ENCODE data around the gene PER3. TPM values are rescaled to one million over a fixed set of nuclear protein-coding genes. Genes with fewer than 3 reads are reported as not detected.

PER3 gene
- total and polyA plus RNA-seq, 2 of the 4 experiments (the other 2 are of a cell fraction), result 3.4 to 4.2 TPM

DNA sequence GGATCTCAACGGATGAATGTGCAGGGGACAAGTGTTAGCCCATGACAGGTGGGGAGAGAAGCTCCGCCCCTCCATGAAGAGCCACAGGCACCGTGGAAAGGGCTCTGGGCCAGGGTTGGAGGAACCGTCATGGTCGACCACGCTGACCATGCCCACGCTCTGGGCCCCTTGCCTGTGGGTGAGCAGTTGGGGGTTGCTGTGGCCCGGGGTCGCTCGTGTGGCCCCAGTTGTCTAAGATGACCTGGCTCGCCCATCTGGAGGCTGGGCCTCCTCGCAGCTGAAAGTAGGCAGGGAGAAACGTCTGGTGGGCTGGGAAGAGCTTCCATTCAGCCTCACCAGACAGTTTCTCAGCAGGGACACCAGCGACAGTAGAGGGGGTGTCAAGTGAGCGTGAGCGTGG is 81.9 kb downstream of the PER3 start:
- Histone ChIP-seq H3K9me1 (ENCODE audit: insufficient read depth, low read length) (no peaks in the 10 kb centered on the region), H3K9me3 (ENCODE audit: control insufficient read depth, insufficient read depth, low read length) (peaks cover 7% of the 10 kb centered on the region), H3K9ac (ENCODE audit: low read depth, low read length) (no peak overlapping the region), H3K4me3 (ENCODE audit: insufficient read depth, low read depth, low read length) (no peak overlapping the region), H3K18ac (ENCODE audit: low read depth, low read length) (no peak overlapping the region), H4K8ac (ENCODE audit: low read depth in 2 of 2, low read length in 2 of 2) (no peak overlapping the region), H3K27me3 (ENCODE audit: control insufficient read depth, insufficient read depth, low read length) (peaks cover 4% of the 10 kb centered on the region), H3K4ac (ENCODE audit: low read depth, low read length) (no peak overlapping the region), H3K23ac (ENCODE audit: low read depth, low read length) (no peak overlapping the region), H4K20me1 (ENCODE audit: insufficient read depth, low read length) (no peaks in the 10 kb centered on the region), H2BK5ac (ENCODE audit: low read depth, low read length, poor library complexity, severe bottlenecking) (no peak overlapping the region), H2BK15ac (ENCODE audit: low read depth, low read length) (no peak overlapping the region), H2BK20ac (ENCODE audit: low read depth, low read length) (no peak overlapping the region), H3K27ac (ENCODE audit: insufficient read depth, low read length) (no peak overlapping the region), H3K56ac (ENCODE audit: extremely low read depth, insufficient read depth, low read length) (no peak overlapping the region), H3K36me3 (ENCODE audit: control insufficient read depth, insufficient read depth, low read length) (no peaks in the 10 kb centered on the region), H2AK5ac (ENCODE audit: low read depth, low read length) (no peak overlapping the region), H4K5ac (ENCODE audit: low read depth, low read length) (no peak overlapping the region), H3K79me1 (ENCODE audit: low read depth in 1 of 2, low read length in 2 of 2) (no peaks in the 10 kb centered on the region), H2AK9ac (replicated peaks; ENCODE audit: low read depth, low read length, poor library complexity) (no peak overlapping the region), H2AFZ (replicated peaks; ENCODE audit: low read length, poor library complexity) (no peak overlapping the region), H3K4me1 (ENCODE audit: control insufficient read depth, insufficient read depth, low read length) (no peaks in the 10 kb centered on the region), H3K4me2 (ENCODE audit: low read depth, low read length) (no peak overlapping the region), H4K91ac (ENCODE audit: insufficient read depth, low read depth, low read length) (no peak overlapping the region), H2BK120ac (ENCODE audit: low read depth, low read length) (no peak overlapping the region), H3K14ac (replicated peaks; ENCODE audit: low read depth, low read length) (no peak overlapping the region)
- WGBS, 2 experiments (ENCODE audit: extremely low coverage in 2 of 2, insufficient read length in 1 of 2), result 79% methylated on average over 7 of the region's 16 CpGs; no CpG with 5 or more reads in 1 of the 2 experiments
- no peak for ATAC-seq (ENCODE audit: low read depth)
- no TSS peak for BruUV-seq (replicated peaks)
- in situ Hi-C loops (cut with MboI; ENCODE audit: low sequenced_read_pairs) (no loop called here), dilution Hi-C loops (cut with HindIII; ENCODE audit: low sequenced_read_pairs, unreplicated experiment) (no loop called here), intact Hi-C loops (cut with micrococcal nuclease) (no loop called here)
- CTCF ChIA-PET, result no interaction called here
- POLR2A ChIA-PET (ENCODE audit: unreplicated experiment), result no interaction called here
- no peak for DNase-seq
- TF ChIP-seq FOS (IDR thresholded peaks at IDR 0.05; ENCODE audit: low read depth, low read length), result no peak
- no peak for TF ChIP-seq MAFK (IDR thresholded peaks at IDR 0.05; ENCODE audit: low read depth, low read length)
- no peak for TF ChIP-seq CEBPB (IDR thresholded peaks at IDR 0.05; ENCODE audit: low read depth, low read length)
- no peak for TF ChIP-seq MXI1 (IDR thresholded peaks at IDR 0.05; ENCODE audit: borderline replicate concordance, low read depth, low read length)
- no peak for TF ChIP-seq RCOR1 (IDR thresholded peaks at IDR 0.05; ENCODE audit: insufficient replicate concordance, low read length)
- TF ChIP-seq, protein P1, sequence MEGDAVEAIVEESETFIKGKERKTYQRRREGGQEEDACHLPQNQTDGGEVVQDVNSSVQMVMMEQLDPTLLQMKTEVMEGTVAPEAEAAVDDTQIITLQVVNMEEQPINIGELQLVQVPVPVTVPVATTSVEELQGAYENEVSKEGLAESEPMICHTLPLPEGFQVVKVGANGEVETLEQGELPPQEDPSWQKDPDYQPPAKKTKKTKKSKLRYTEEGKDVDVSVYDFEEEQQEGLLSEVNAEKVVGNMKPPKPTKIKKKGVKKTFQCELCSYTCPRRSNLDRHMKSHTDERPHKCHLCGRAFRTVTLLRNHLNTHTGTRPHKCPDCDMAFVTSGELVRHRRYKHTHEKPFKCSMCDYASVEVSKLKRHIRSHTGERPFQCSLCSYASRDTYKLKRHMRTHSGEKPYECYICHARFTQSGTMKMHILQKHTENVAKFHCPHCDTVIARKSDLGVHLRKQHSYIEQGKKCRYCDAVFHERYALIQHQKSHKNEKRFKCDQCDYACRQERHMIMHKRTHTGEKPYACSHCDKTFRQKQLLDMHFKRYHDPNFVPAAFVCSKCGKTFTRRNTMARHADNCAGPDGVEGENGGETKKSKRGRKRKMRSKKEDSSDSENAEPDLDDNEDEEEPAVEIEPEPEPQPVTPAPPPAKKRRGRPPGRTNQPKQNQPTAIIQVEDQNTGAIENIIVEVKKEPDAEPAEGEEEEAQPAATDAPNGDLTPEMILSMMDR (conservative IDR thresholded peaks at IDR 0.05; ENCODE audit: low read depth, low read length), result no peak
- TF ChIP-seq MAZ (IDR thresholded peaks at IDR 0.05; ENCODE audit: borderline replicate concordance, low read depth, low read length), result no peak
- TF ChIP-seq NFE2L2 (IDR thresholded peaks at IDR 0.05; ENCODE audit: low read depth, low read length), result no peak
- no peak for TF ChIP-seq RFX5 (IDR thresholded peaks at IDR 0.05; ENCODE audit: low read depth, low read length)
- TF ChIP-seq CHD1 (IDR thresholded peaks at IDR 0.05; ENCODE audit: low read depth, low read length), result no peak
- TF ChIP-seq BHLHE40 (IDR thresholded peaks at IDR 0.05; ENCODE audit: low read depth, low read length), result no peak
- TF ChIP-seq SMC3 (IDR thresholded peaks at IDR 0.05; ENCODE audit: low read depth, low read length), result no peak
